Thyroid gland (tissue), 4 donors: Measurements from ENCODE around the gene HSPA8.

Experiments used
- POLR2A ChIP-seq, 2 donors: fragments of 450-650 bp; IDR thresholded peaks; one replicate each; pipeline ENCODE4 v1.6.1; 2017; ENCODE audit warnings: antibody characterized with exemption in 2 of 2, mild to moderate bottlenecking in 2 of 2, moderate library complexity in 1 of 2
- TF ChIP-seq, protein P1 (sequence below), 6 experiments: fragments of 200-600 bp in 3 of 6; fragments of 450-650 bp in 3 of 6; sonication (generic) in 3 of 6; IDR thresholded peaks; one replicate each; pipeline ENCODE4 v1.5.1; 2016 to 2019; ENCODE audit warnings: antibody characterized with exemption in 6 of 6, mild to moderate bottlenecking in 2 of 6, inconsistent platforms in 1 of 6, moderate library complexity in 1 of 6

- no peak for TF ChIP-seq POLR2A (IDR thresholded peaks at IDR 0.05)
- TF ChIP-seq, protein P1, sequence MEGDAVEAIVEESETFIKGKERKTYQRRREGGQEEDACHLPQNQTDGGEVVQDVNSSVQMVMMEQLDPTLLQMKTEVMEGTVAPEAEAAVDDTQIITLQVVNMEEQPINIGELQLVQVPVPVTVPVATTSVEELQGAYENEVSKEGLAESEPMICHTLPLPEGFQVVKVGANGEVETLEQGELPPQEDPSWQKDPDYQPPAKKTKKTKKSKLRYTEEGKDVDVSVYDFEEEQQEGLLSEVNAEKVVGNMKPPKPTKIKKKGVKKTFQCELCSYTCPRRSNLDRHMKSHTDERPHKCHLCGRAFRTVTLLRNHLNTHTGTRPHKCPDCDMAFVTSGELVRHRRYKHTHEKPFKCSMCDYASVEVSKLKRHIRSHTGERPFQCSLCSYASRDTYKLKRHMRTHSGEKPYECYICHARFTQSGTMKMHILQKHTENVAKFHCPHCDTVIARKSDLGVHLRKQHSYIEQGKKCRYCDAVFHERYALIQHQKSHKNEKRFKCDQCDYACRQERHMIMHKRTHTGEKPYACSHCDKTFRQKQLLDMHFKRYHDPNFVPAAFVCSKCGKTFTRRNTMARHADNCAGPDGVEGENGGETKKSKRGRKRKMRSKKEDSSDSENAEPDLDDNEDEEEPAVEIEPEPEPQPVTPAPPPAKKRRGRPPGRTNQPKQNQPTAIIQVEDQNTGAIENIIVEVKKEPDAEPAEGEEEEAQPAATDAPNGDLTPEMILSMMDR (IDR thresholded peaks at IDR 0.05), result no peak
These were observed 27.3 kb downstream of the HSPA8 start for GRCh38 chr11:123034597-123034996.
